Heart left ventricle (tissue), 13 donors: ENCODE measurements around the gene RPL39.

Experiments
- CTCF ChIP-seq, 12 donors: fragments of 200-600 bp; sonication (generic) in 4 of 12; IDR thresholded peaks; one replicate each; pipeline versions ENCODE4 v1.5.0 to v1.8.0; 2018 to 2022; ENCODE audit warnings: antibody characterized with exemption in 12 of 12, mild to moderate bottlenecking in 5 of 12
- POLR2A ChIP-seq, 2 donors: fragments of 450-650 bp; IDR thresholded peaks; one replicate each; pipeline ENCODE4 v1.6.1; 2017; ENCODE audit warnings: antibody characterized with exemption in 2 of 2, mild to moderate bottlenecking in 2 of 2, moderate library complexity in 2 of 2
- donor health status: ischemic (EF 13 %, LVEDD 7.1; RV severe dilation, severe dysfunction).
- donor health status: DM: no; HTN: yes; CAD: no.
- donor health status: DM: no; HTN: no; CAD: no.
- donor health status: ischemic (EF 25% LVEDD 6.9; RV normal size, moderate dysfunction).
- donor health status: ischemic (EF 25% LVEDD 5.7; RV mildly dilated, moderate dysfunction).
- donor health status: ischemic (EF 35%, LVEDD 5.7; RV mildly dilated, moderate dysfunction).
- donor health status: nonischemic (EF 11% LVEDD 7.7; RV severe dilation, severe dysfunction).
- donor health status: DM: yes; HTN: yes; CAD: no.
- donor health status: PGD.
- donor health status: ischemic (EF 29% LVEDD 5.4; RV normal size, mild dysfunction).
- donor health status: nonischemic (EF 23%, LVEDD 6.1; RV moderate dilation, normal function).

GRCh38 chrX:119809185-119809666, 17.8 kb upstream of the RPL39 start:
- TF ChIP-seq CTCF (IDR thresholded peaks at IDR 0.05) = no peak
- no peak for TF ChIP-seq POLR2A (IDR thresholded peaks at IDR 0.05)
